ENCODE results near the gene NCAPD3. TPM values are rescaled to one million over a fixed set of nuclear protein-coding genes. Genes with fewer than 3 reads are reported as not detected.

The NCAPD3 gene
- polyA plus RNA-seq, 1 donor: 20.2 TPM

GRCh38 chr11:134139303-134139872, 84.4 kb downstream of the NCAPD3 start:
- no peaks in the 10 kb centered on the region for H3K36me3 ChIP-seq (ENCODE audit: control insufficient read depth, insufficient read depth, low read length)
- no peaks in the 10 kb centered on the region for H3K4me1 ChIP-seq (ENCODE audit: control insufficient read depth, insufficient read depth, low read length)
- H3K27me3 ChIP-seq (ENCODE audit: control insufficient read depth, insufficient read depth, low read length): no peaks in the 10 kb centered on the region
- H3K27ac ChIP-seq (ENCODE audit: low read length): no peak overlapping the region
- no peak for DNase-seq
- WGBS (ENCODE audit: insufficient coverage, low lambda C conversion rate): 72% methylated on average over 3 of the region's 12 CpGs
- no peak overlapping the region for H3K4me3 ChIP-seq (ENCODE audit: low read length)
- no peaks in the 10 kb centered on the region for H3K9me3 ChIP-seq (ENCODE audit: control insufficient read depth, low read depth, low read length)

DNA sequence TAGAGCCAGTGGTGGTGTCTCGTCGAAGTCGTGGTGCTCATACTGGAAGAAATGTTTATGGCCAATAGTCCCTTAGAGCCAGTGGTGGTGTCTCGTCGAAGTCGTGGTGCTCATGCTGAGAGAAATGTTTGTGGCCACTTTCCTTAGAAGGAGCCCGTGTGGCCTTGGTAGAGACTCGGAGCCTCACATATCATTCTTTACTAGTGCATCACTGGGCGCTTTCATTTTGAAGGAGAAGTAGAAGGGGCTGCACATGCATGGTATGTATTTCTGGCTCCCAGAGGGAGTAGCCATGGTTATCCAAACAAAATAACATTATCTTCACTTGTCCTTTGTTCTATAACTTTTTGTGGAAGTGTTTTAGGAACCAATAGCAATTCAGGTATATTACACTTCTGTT, 85.4 kb downstream of the NCAPD3 start:
- H3K36me3 ChIP-seq (ENCODE audit: control insufficient read depth, insufficient read depth, low read length): no peaks in the 10 kb centered on the region
- WGBS (ENCODE audit: insufficient coverage, low lambda C conversion rate): no CpG with 5 or more reads among the region's 9 CpGs

DNA sequence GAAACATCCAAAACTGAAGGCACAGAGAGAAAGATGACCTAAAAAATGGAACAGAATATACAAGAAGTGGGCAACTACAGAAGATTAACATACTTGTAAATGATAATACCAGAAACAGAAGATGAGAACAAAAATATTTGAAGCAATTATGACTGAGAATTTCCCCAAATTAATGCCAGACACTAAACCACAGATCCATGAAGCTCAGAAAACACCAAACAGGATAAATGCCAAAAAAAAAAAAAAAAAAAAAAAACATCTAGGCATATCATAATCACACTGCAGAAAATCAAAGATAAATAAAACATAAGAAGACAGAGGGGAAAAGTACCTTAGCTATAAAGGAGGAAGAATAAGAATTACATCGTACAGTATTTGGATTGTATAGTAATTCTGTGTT, 89.6 kb downstream of the NCAPD3 start:
- no peaks in the 10 kb centered on the region for H3K36me3 ChIP-seq (ENCODE audit: control insufficient read depth, insufficient read depth, low read length)
- H3K4me3 ChIP-seq (ENCODE audit: low read length): no peak overlapping the region
- H3K4me1 ChIP-seq (ENCODE audit: control insufficient read depth, insufficient read depth, low read length): no peaks in the 10 kb centered on the region
- no peak for DNase-seq
- no peaks in the 10 kb centered on the region for H3K27me3 ChIP-seq (ENCODE audit: control insufficient read depth, insufficient read depth, low read length)
- H3K27ac ChIP-seq (ENCODE audit: low read length): no peak overlapping the region
- peaks cover 5% of the 10 kb centered on the region for H3K9me3 ChIP-seq (ENCODE audit: control insufficient read depth, low read depth, low read length)
- 80% methylated on average over 1 of the region's 1 CpG for WGBS (ENCODE audit: insufficient coverage, low lambda C conversion rate)

More for the DNA sequence above, 85.4 kb downstream of the NCAPD3 start:
- no peaks in the 10 kb centered on the region for H3K9me3 ChIP-seq (ENCODE audit: control insufficient read depth, low read depth, low read length)
- no peak for DNase-seq
- H3K27me3 ChIP-seq (ENCODE audit: control insufficient read depth, insufficient read depth, low read length): no peaks in the 10 kb centered on the region
- no peak overlapping the region for H3K4me3 ChIP-seq (ENCODE audit: low read length)
- H3K4me1 ChIP-seq (ENCODE audit: control insufficient read depth, insufficient read depth, low read length): no peaks in the 10 kb centered on the region
- H3K27ac ChIP-seq (ENCODE audit: low read length): no peak overlapping the region

GRCh38 chr11:134132808-134133207, 91.0 kb downstream of the NCAPD3 start:
- H3K9me3 ChIP-seq (ENCODE audit: control insufficient read depth, low read depth, low read length): peaks cover 5% of the 10 kb centered on the region
- DNase-seq: no peak
- H3K27ac ChIP-seq (ENCODE audit: low read length): no peak overlapping the region
- no peaks in the 10 kb centered on the region for H3K27me3 ChIP-seq (ENCODE audit: control insufficient read depth, insufficient read depth, low read length)
- H3K4me1 ChIP-seq (ENCODE audit: control insufficient read depth, insufficient read depth, low read length): no peaks in the 10 kb centered on the region
- H3K36me3 ChIP-seq (ENCODE audit: control insufficient read depth, insufficient read depth, low read length): no peaks in the 10 kb centered on the region
- no peak overlapping the region for H3K4me3 ChIP-seq (ENCODE audit: low read length)

DNA sequence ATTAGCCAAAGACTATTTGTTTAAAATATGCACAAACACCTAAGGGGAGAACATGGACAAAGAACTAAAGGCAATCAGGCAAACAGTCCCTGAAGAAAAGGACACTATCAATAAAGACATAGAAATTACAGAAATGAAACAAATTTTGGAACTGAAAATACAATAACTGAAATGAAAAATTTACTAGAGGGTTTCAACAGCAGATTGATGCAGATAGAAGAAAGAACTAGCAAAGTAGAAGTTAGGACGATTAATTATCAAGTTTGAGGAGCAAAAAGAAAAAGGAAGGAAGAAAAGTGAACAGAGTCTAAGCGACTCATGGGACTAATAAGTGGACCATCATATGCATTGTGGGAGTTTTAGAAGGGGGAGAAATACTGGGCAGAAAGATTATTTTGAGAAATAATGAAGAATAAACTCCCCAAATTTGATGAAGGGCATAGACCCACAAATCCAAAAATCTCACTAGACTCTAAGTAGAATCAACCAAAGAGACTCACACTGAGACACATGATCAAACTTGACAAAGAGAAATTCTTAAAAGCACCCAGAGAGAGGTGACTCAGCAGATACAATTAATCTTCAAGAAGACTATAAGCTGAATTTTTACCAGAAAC, 92.0 kb downstream of the NCAPD3 start:
- no peaks in the 10 kb centered on the region for H3K27me3 ChIP-seq (ENCODE audit: control insufficient read depth, insufficient read depth, low read length)
- WGBS (ENCODE audit: insufficient coverage, low lambda C conversion rate): 100% methylated on average over 2 of the region's 2 CpGs
- no peak overlapping the region for H3K4me3 ChIP-seq (ENCODE audit: low read length)
- no peak for DNase-seq
- H3K27ac ChIP-seq (ENCODE audit: low read length): no peak overlapping the region
- peaks cover 5% of the 10 kb centered on the region for H3K9me3 ChIP-seq (ENCODE audit: control insufficient read depth, low read depth, low read length)
- H3K36me3 ChIP-seq (ENCODE audit: control insufficient read depth, insufficient read depth, low read length): no peaks in the 10 kb centered on the region
- no peaks in the 10 kb centered on the region for H3K4me1 ChIP-seq (ENCODE audit: control insufficient read depth, insufficient read depth, low read length)

GRCh38 chr11:134126217-134126822, 97.4 kb downstream of the NCAPD3 start:
- no CpG with 5 or more reads among the region's 1 CpG for WGBS (ENCODE audit: insufficient coverage, low lambda C conversion rate)
- DNase-seq: no peak

GRCh38 chr11:134125507-134125906, 98.3 kb downstream of the NCAPD3 start:
- DNase-seq: no peak

More at GRCh38 chr11:134126217-134126822, 97.4 kb downstream of the NCAPD3 start:
- Histone ChIP-seq H3K36me3 (ENCODE audit: control insufficient read depth, insufficient read depth, low read length) (no peaks in the 10 kb centered on the region), H3K9me3 (ENCODE audit: control insufficient read depth, low read depth, low read length) (peaks cover 2% of the 10 kb centered on the region), H3K4me1 (ENCODE audit: control insufficient read depth, insufficient read depth, low read length) (no peaks in the 10 kb centered on the region), H3K27me3 (ENCODE audit: control insufficient read depth, insufficient read depth, low read length) (peaks cover 37% of the 10 kb centered on the region), H3K4me3 (ENCODE audit: low read length) (no peak overlapping the region), H3K27ac (ENCODE audit: low read length) (no peak overlapping the region)

DNA sequence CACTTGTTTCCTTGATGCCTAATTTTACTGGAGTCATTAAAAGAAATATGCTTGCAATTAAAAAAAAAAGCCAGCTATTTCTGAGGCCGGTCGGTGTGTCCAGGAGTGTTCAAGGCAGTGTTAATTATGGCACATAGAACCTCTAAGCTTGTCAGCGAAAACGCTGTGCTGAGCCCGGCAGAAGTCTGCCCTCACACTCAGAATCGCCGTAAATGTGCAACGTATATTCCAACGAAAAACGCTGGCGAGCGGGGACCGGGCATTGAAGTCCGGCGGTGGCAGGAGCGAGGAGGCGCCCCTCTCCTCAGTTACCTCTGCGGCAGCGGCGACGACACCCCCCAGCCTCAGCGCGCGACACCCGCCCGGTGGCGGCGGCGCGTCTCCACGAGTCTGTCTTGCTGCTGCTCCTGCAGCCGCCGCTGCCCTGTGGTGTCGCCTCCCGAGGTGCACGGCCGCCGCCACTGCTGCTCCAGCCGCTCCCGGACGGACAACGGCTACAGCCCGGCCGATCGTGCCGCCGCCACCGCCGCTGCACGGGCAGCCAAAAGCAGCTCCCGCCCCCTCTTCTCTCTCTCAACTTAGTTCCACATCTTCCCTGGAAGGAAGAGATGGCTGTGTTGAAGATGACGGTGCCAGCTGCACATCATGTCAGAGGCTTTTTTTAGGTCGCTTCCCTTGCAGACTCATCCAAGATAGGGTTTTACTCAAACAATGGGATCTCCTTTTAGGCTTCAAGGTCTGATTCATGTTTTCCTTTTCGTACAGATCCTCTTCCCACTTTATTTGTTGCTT, 98.9 kb downstream of the NCAPD3 start:
- 43% methylated on average over 1 of the region's 54 CpGs for WGBS (ENCODE audit: insufficient coverage, low lambda C conversion rate)
- Histone ChIP-seq H3K4me1 (ENCODE audit: control insufficient read depth, insufficient read depth, low read length) (no peaks in the 10 kb centered on the region), H3K9me3 (ENCODE audit: control insufficient read depth, low read depth, low read length) (no peaks in the 10 kb centered on the region), H3K36me3 (ENCODE audit: control insufficient read depth, insufficient read depth, low read length) (no peaks in the 10 kb centered on the region), H3K27me3 (ENCODE audit: control insufficient read depth, insufficient read depth, low read length) (peaks cover 37% of the 10 kb centered on the region), H3K4me3 (ENCODE audit: low read length) (peak overlapping the region; percentile 14), H3K27ac (ENCODE audit: low read length) (no peak overlapping the region)
- peak in 1 of 2 donors; percentile 43 for DNase-seq

More at GRCh38 chr11:134125507-134125906, 98.3 kb downstream of the NCAPD3 start:
- H3K27me3 ChIP-seq (ENCODE audit: control insufficient read depth, insufficient read depth, low read length): peaks cover 37% of the 10 kb centered on the region
- 83% methylated on average over 1 of the region's 9 CpGs for WGBS (ENCODE audit: insufficient coverage, low lambda C conversion rate)
- no peaks in the 10 kb centered on the region for H3K4me1 ChIP-seq (ENCODE audit: control insufficient read depth, insufficient read depth, low read length)
- H3K36me3 ChIP-seq (ENCODE audit: control insufficient read depth, insufficient read depth, low read length): no peaks in the 10 kb centered on the region
- no peak overlapping the region for H3K4me3 ChIP-seq (ENCODE audit: low read length)
- no peak overlapping the region for H3K27ac ChIP-seq (ENCODE audit: low read length)
- H3K9me3 ChIP-seq (ENCODE audit: control insufficient read depth, low read depth, low read length): no peaks in the 10 kb centered on the region

GRCh38 chr11:134120921-134121526, 102.7 kb downstream of the NCAPD3 start:
- Histone ChIP-seq H3K27ac (ENCODE audit: low read length) (peak overlapping the region; percentile 65), H3K4me1 (ENCODE audit: control insufficient read depth, insufficient read depth, low read length) (no peaks in the 10 kb centered on the region), H3K4me3 (ENCODE audit: low read length) (no peak overlapping the region), H3K36me3 (ENCODE audit: control insufficient read depth, insufficient read depth, low read length) (no peaks in the 10 kb centered on the region), H3K9me3 (ENCODE audit: control insufficient read depth, low read depth, low read length) (no peaks in the 10 kb centered on the region), H3K27me3 (ENCODE audit: control insufficient read depth, insufficient read depth, low read length) (peaks cover 30% of the 10 kb centered on the region)
- WGBS (ENCODE audit: insufficient coverage, low lambda C conversion rate): no CpG with 5 or more reads among the region's 9 CpGs
- DNase-seq: peak in 1 of 2 donors; percentile 29

Measured in large intestine (tissue), 3 donors.